ENCODE results near the gene ACTR6.

Gene ACTR6

DNA sequence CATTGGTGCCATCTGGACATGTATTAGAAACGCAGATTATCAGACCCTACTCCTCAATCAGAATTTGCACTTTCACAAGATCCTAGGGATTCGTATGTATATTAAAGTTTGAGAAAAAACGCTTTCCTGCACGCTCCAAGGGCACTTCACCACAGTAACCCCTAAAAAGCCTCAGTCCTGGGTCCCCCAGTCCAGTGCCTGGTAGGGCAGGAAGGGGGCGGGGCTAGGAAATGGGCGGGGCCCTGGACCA lies 65.9 kb downstream of the ACTR6 start:
- H3K4me3 ChIP-seq (ENCODE audit: low read depth, low read length): peak overlapping the region; percentile 86
- DNase-seq (ENCODE audit: low read depth): peak; percentile 91
- TF ChIP-seq, protein P1, sequence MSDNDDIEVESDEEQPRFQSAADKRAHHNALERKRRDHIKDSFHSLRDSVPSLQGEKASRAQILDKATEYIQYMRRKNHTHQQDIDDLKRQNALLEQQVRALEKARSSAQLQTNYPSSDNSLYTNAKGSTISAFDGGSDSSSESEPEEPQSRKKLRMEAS (IDR thresholded peaks at IDR 0.05; ENCODE audit: low read depth, low read length): no peak
- TF ChIP-seq POLR2A (IDR thresholded peaks at IDR 0.05; ENCODE audit: extremely low read depth, insufficient read length) (no peak), MYC (IDR thresholded peaks at IDR 0.05; ENCODE audit: low read depth, low read length) (no peak)
- TF ChIP-seq, protein P2, sequence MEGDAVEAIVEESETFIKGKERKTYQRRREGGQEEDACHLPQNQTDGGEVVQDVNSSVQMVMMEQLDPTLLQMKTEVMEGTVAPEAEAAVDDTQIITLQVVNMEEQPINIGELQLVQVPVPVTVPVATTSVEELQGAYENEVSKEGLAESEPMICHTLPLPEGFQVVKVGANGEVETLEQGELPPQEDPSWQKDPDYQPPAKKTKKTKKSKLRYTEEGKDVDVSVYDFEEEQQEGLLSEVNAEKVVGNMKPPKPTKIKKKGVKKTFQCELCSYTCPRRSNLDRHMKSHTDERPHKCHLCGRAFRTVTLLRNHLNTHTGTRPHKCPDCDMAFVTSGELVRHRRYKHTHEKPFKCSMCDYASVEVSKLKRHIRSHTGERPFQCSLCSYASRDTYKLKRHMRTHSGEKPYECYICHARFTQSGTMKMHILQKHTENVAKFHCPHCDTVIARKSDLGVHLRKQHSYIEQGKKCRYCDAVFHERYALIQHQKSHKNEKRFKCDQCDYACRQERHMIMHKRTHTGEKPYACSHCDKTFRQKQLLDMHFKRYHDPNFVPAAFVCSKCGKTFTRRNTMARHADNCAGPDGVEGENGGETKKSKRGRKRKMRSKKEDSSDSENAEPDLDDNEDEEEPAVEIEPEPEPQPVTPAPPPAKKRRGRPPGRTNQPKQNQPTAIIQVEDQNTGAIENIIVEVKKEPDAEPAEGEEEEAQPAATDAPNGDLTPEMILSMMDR (IDR thresholded peaks at IDR 0.05; ENCODE audit: low read depth, low read length): no peak

DNA sequence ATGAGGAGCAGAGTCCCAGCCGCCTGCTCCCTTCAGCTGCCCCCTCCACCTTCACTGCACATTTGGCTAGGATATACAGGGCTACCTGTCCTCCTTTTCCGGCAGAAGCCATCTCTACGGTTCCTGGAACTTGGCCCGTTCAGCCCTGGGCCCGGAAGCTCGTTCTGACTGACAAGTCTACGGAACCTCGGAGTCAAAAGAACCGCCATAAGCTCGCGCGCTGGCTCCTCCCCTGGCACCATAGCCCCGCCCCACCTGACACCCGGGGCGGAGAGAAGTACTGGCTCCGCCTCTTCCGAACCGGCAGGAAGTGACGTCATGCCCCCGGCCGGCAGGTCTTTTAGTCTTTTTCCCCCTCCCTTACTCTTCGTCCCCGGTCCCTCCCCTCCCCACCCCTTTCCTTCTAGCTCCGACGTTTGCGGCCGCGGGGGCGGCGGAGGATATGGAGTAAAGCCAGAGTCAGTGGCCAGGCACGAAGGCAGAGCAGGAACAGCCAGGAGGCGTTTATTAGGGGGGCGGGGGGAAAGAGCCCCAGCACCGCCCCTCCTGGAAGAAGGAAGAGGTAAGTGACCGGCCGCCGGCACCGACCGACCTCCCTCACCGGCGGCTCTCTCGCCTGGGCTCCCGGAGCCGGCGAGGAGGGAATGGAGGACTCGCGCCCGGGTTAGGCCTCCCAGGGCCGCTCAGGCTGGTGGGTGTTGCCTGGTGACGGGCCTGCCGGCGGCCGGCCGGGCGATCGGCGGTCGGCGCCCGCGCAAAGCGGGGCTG lies 66.4 kb downstream of the ACTR6 start, which contains the start of the genes DEPDC4 and SCYL2:
Gene DEPDC4 (minus strand): TSS at position 245 of the 768 bp plus-strand sequence. CDS start 3 bp downstream, at position 242.
Gene SCYL2 (plus strand): TSS at position 343 of the 768 bp plus-strand sequence. CDS start 15,794 bp downstream, outside the sequence.
- peak; percentile 99 for DNase-seq (ENCODE audit: low read depth)

DNA sequence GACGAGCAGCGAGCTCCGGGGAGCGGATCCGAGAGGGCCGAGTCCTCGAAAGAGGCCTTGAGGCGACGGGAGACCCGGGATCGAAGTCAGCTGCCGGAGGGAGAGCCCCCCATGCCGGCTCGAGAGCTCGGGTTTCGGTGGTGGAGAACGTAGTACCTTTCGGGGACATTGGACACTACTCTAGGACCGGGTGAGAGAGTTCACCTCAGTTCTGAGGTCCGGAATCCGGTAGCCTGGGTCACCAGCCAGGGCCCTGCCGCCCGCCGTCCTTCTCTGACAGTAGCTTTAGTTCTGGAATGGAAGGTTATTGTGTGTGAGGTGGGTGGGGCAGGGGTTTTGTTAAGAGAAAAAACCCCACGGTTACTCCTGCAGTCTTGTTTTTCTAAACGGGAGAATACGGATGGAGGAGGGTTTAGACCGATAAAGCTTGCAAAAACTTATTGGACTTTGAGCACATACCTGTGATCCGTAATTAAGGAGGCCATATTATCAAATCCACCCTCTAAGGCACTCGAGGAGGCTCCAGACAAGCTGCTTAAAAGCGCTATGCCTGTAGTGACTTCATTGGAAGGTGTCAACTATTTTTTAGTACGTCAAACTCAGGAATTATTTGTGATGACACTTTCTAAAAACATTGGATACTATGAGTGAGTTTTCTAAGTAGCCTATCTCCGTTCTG lies 67.1 kb downstream of the ACTR6 start:
- H3K4me3 ChIP-seq (ENCODE audit: low read depth, low read length): peak overlapping the region; percentile 86
- TF ChIP-seq MYC (IDR thresholded peaks at IDR 0.05; ENCODE audit: low read depth, low read length) (no peak), POLR2A (IDR thresholded peaks at IDR 0.05; ENCODE audit: extremely low read depth, insufficient read length) (no peak)
- TF ChIP-seq, protein P2 (IDR thresholded peaks at IDR 0.05; ENCODE audit: low read depth, low read length): no peak
- TF ChIP-seq, protein P1 (IDR thresholded peaks at IDR 0.05; ENCODE audit: low read depth, low read length): no peak
- peak; percentile 44 for DNase-seq (ENCODE audit: low read depth)

More for the DNA sequence above, 66.4 kb downstream of the ACTR6 start, which contains the start of the genes DEPDC4 and SCYL2:
- H3K4me3 ChIP-seq (ENCODE audit: low read depth, low read length): peak within 1 kb of the TSS; percentile 86
- TF ChIP-seq, protein P1 (IDR thresholded peaks at IDR 0.05; ENCODE audit: low read depth, low read length): peak; percentile 49
- TF ChIP-seq MYC (IDR thresholded peaks at IDR 0.05; ENCODE audit: low read depth, low read length) (peak; percentile 28; the same call in 1 of the 2 replicates), POLR2A (IDR thresholded peaks at IDR 0.05; ENCODE audit: extremely low read depth, insufficient read length) (peak; percentile 75)
- TF ChIP-seq, protein P2 (IDR thresholded peaks at IDR 0.05; ENCODE audit: low read depth, low read length): no peak

DNA sequence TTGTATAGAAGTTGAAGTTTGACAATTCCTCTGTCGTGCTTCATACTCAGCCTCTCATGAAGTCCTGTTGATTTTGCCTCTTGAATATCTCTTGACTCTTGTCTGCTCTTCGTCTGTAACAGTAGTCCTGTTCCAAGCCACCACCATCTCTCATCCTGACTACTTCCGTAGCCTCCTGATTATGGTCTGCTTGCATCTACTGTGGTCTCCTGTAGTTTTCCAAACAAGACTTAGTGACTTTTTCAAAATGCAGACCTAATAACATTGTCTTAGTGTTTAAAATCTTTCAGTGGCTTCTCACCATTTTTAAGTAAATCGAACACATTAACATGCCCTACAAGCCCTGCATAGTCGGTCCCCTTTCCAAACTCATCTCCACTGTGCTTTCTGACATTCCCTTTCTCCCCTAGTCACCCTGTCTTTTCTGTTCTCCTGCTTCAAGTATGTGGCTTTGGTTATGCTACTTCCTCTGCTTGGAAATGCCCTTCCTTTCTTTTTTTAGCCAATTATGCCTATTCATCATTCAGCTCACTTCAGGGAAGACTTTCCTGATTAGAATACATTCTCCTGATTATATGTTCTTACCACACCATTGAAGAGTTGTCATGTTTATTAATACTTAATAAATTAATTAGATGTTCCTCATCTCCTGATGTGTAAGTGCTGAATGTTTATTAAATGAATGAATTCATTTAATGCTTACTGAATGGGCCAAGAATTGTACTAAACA lies 68.4 kb downstream of the ACTR6 start:
- peak; percentile 35 for DNase-seq (ENCODE audit: low read depth)
- peak overlapping the region; percentile 86 for H3K4me3 ChIP-seq (ENCODE audit: low read depth, low read length)
- TF ChIP-seq, protein P2 (IDR thresholded peaks at IDR 0.05; ENCODE audit: low read depth, low read length): no peak
- TF ChIP-seq, protein P1 (IDR thresholded peaks at IDR 0.05; ENCODE audit: low read depth, low read length): no peak
- TF ChIP-seq POLR2A (IDR thresholded peaks at IDR 0.05; ENCODE audit: extremely low read depth, insufficient read length) (no peak), MYC (IDR thresholded peaks at IDR 0.05; ENCODE audit: low read depth, low read length) (no peak)

DNA sequence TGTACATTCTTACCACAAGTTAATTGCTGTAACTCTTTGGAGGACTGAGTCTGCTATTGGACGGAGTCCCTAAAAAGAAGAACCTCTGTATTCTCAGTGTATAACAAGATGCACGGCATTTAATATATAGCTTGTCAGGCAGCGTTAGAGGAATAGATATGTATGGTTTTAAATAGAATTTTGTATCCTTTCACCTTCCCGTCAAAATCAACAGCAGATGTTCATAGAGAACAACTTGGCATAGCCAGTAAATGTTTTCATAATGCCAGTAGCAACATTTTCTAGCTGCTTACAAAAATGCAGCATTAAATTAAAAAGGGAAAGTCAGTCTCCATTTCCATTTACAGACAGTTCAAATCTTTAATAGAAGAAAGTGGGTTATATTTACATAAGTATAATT lies 73.2 kb downstream of the ACTR6 start:
- H3K4me3 ChIP-seq (ENCODE audit: low read depth, low read length): no peak overlapping the region
- TF ChIP-seq, protein P2 (IDR thresholded peaks at IDR 0.05; ENCODE audit: low read depth, low read length): no peak
- TF ChIP-seq, protein P1 (IDR thresholded peaks at IDR 0.05; ENCODE audit: low read depth, low read length): no peak
- TF ChIP-seq POLR2A (IDR thresholded peaks at IDR 0.05; ENCODE audit: extremely low read depth, insufficient read length): no peak
- TF ChIP-seq MYC (IDR thresholded peaks at IDR 0.05; ENCODE audit: low read depth, low read length): no peak
- DNase-seq (ENCODE audit: low read depth): no peak
